Kidney glomerular epithelial cell (primary cell): Measurements from ENCODE around the gene CDKL1.
"Not testable (repeated sequence)": the region's sequence is repeated elsewhere in the genome, so short reads cannot be mapped to it uniquely, and the experiment has no call there.

Experiments used
- DNase-seq: peaks from one replicate; lab custom pipeline; 2025; lab: John Stamatoyannopoulos, UW

The CDKL1 gene

GRCh38 chr14:50331596-50331995 is 65.1 kb downstream of the CDKL1 start:
- DNase-seq = no peak

- DNase-seq = peak; percentile 91
Observed at GRCh38 chr14:50321009-50321660, 75.5 kb downstream of the CDKL1 start.

GRCh38 chr14:50320283-50320682 is 76.4 kb downstream of the CDKL1 start:
- DNase-seq = no peak

- no peak for DNase-seq
Observed at GRCh38 chr14:50319721-50320120, 77.0 kb downstream of the CDKL1 start.

- DNase-seq = no peak
Observed at GRCh38 chr14:50319293-50319692, 77.4 kb downstream of the CDKL1 start.

- DNase-seq = peak; percentile 31
Observed at GRCh38 chr14:50318031-50318626, 78.6 kb downstream of the CDKL1 start.

GRCh38 chr14:50314098-50314497 is 82.6 kb downstream of the CDKL1 start:
- not testable (repeated sequence) for DNase-seq

GRCh38 chr14:50312734-50313054 is 84.0 kb downstream of the CDKL1 start:
- DNase-seq = peak; percentile 50

- DNase-seq = peak; percentile 94
Observed at GRCh38 chr14:50311972-50312733, 84.5 kb downstream of the CDKL1 start, which contains the start of the genes DMAC2L and L2HGDH. Gene DMAC2L, plus strand, starts transcription at chr14:50312324. Its CDS starts 9,164 bp downstream, at chr14:50321488. Gene L2HGDH, minus strand, starts transcription at chr14:50312229. Its CDS starts 79 bp downstream, at chr14:50312150.

- peak; percentile 47 for DNase-seq
Observed at GRCh38 chr14:50311337-50311971, 85.2 kb downstream of the CDKL1 start.

- no peak for DNase-seq
Observed at GRCh38 chr14:50310445-50310844, 86.2 kb downstream of the CDKL1 start.

- no peak for DNase-seq
Observed at GRCh38 chr14:50308363-50308915, 88.2 kb downstream of the CDKL1 start.

GRCh38 chr14:50303744-50304471 is 92.8 kb downstream of the CDKL1 start:
- peak; percentile 25 for DNase-seq

- no peak for DNase-seq
Observed at GRCh38 chr14:50301914-50302313, 94.8 kb downstream of the CDKL1 start.

- no peak for DNase-seq
Observed at GRCh38 chr14:50299585-50299984, 97.1 kb downstream of the CDKL1 start.

GRCh38 chr14:50290306-50290705 is 106.4 kb downstream of the CDKL1 start:
- no peak for DNase-seq

- DNase-seq = no peak
Observed at GRCh38 chr14:50288146-50288545, 108.5 kb downstream of the CDKL1 start.

- no peak for DNase-seq
Observed at GRCh38 chr14:50285861-50286260, 110.8 kb downstream of the CDKL1 start.
